ENCODE measurements around the gene PRKAG1. TPM values are rescaled to one million over a fixed set of nuclear protein-coding genes. Genes with fewer than 3 reads are reported as not detected.

Gene PRKAG1
- total RNA-seq, 4 donors from 2014 or later = 40.0 to 61.4 (median 49.6) TPM

DNA sequence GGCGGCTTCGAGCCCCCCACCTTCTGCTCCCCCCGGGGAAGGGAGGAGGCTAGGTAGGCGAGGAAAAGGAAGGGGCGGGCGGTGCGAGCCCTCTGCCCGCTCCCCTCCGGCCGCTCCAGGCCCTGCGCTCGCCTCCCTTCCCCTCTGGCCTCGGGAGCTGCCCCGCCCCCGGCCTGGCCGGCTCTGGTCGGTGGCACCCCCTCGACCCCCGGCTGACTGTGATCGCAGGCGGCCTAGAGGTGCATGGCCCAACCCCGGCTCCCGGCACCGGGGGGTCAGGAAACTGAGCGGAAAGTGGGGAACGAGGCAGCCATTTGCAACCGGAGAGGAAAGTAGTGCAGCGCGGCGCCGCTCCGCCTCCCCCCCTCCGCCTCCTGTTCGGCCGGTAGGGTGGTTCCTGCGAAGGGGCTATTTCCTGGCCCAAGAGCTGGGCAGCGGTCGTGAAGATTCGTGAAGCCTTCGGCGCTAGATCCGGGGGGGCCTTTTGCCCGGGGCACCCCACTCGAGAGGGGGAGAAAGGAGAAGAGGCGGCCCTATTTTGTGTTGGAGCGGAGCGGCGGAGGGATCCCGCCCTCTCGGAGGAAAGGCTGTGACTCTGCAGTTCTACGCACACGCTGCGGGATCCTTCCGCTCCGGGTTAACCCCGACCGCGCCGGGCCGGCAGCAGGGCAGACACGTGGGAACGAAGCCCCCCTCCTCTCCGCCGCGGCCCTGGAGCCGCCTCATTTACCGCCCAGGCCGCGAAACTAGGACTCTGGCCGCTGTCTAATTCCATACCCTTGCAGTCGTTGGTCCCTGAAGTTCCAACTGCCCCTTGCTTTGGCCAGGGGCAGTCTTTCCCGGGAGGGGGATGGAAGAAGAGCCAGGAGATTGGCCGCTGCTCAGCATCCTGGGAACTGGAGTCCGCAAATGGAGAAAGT is 41.9 kb upstream of the PRKAG1 start, which contains the start of gene KMT2D:
Gene KMT2D, minus strand, starts transcription at position 558 of the 920 bp plus-strand sequence. CDS start 5,470 bp downstream, outside the sequence.
- no peaks in the 10 kb centered on the region for H3K27me3 ChIP-seq
- WGBS = 1% methylated on average over 14 of the region's 74 CpGs
- peaks cover 43% of the 10 kb centered on the region for H3K4me1 ChIP-seq
- TF ChIP-seq POLR2AphosphoS5 (IDR thresholded peaks at IDR 0.05) (peak; percentile 34 to 96 (median 61)), POLR2A (IDR thresholded peaks at IDR 0.05) (peak in 1 of 2 donors; percentile 22), EP300 (IDR thresholded peaks at IDR 0.05) (no peak)
- TF ChIP-seq, protein P1, sequence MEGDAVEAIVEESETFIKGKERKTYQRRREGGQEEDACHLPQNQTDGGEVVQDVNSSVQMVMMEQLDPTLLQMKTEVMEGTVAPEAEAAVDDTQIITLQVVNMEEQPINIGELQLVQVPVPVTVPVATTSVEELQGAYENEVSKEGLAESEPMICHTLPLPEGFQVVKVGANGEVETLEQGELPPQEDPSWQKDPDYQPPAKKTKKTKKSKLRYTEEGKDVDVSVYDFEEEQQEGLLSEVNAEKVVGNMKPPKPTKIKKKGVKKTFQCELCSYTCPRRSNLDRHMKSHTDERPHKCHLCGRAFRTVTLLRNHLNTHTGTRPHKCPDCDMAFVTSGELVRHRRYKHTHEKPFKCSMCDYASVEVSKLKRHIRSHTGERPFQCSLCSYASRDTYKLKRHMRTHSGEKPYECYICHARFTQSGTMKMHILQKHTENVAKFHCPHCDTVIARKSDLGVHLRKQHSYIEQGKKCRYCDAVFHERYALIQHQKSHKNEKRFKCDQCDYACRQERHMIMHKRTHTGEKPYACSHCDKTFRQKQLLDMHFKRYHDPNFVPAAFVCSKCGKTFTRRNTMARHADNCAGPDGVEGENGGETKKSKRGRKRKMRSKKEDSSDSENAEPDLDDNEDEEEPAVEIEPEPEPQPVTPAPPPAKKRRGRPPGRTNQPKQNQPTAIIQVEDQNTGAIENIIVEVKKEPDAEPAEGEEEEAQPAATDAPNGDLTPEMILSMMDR (IDR thresholded peaks at IDR 0.05) = peak; percentile 22 to 42
- H3K9me3 ChIP-seq = no peaks in the 10 kb centered on the region
- H3K4me3 ChIP-seq = peak within 1 kb of the TSS; percentile 97
- peak; percentile 93 to 94 for DNase-seq (ENCODE audit: low spot score in 2 of 2)
- H3K36me3 ChIP-seq = no peaks in the 10 kb centered on the region
- peak within 1 kb of the TSS; percentile 95 for H3K27ac ChIP-seq

DNA sequence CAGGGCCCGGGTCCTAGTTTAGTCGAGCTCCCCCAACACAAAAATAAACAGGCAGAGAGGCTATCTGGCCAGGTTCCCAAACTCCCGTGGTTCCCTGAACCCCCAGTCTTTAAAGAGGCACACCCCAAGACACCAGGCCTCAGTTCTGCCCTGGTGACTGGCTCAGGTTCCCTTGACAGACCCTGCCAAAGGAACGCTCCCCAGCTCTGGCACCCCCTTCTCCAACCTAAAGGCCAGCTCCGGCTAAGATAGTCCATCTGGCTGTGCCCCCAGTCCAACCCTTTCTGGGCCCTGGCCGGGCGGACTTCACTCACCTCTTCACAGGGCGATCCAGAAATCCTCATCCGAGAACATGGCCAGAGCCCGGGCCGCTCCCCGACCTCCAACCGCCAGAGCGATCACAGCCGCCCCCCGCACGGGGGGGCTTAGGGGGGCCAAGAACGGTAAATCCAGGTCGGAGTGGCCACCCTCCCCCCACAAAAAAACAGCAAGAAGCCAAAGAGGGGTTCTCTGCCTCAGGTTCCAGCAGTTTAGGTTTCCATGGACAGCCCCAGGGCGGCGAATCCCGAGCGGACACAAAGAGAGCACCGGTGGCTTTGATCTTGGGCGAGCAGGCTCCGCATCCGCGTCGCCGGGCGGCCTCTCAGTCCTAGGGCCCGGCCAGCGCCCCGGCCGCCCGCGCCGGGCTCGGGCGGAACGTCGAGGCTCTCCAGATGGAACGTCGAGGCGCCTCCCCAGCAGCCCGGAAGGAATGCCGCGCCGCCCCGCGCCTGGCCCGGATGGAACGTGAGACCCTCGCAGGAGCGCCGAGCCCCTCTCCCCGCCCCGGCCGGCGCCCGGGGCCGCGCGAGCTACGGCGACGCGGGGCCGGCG is 41.0 kb upstream of the PRKAG1 start:
- no peak for TF ChIP-seq POLR2AphosphoS5 (IDR thresholded peaks at IDR 0.05)
- no peak for TF ChIP-seq POLR2A (IDR thresholded peaks at IDR 0.05)
- TF ChIP-seq, protein P1 (IDR thresholded peaks at IDR 0.05) = no peak
- no peak for TF ChIP-seq EP300 (IDR thresholded peaks at IDR 0.05)

DNA sequence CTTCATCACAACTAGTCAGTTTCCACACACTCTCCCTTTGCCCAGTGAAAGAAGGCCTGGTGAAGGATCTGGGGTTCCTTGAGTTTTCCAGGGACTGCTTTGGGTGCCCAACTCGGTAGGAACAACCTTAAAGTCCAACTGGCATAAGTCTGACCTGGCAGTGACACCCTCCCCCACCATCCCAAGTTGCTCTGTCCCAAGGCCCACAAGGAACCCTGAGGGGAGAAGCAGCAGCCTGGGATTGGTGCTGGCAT is 40.4 kb upstream of the PRKAG1 start:
- peaks cover 10% of the 10 kb centered on the region for H3K36me3 ChIP-seq
- peak overlapping the region; percentile 97 for H3K4me3 ChIP-seq
- H3K27me3 ChIP-seq = no peaks in the 10 kb centered on the region
- no peak for DNase-seq (ENCODE audit: low spot score in 2 of 2)
- no peaks in the 10 kb centered on the region for H3K9me3 ChIP-seq
- peaks cover 54% of the 10 kb centered on the region for H3K4me1 ChIP-seq
- TF ChIP-seq POLR2A (IDR thresholded peaks at IDR 0.05) (no peak), POLR2AphosphoS5 (IDR thresholded peaks at IDR 0.05) (no peak), EP300 (IDR thresholded peaks at IDR 0.05) (no peak)
- TF ChIP-seq, protein P1 (IDR thresholded peaks at IDR 0.05) = no peak
- peak overlapping the region; percentile 95 for H3K27ac ChIP-seq
- no CpG with 5 or more reads among the region's 1 CpG for WGBS

More for the DNA sequence above, 41.0 kb upstream of the PRKAG1 start:
- Histone ChIP-seq H3K4me1 (peaks cover 51% of the 10 kb centered on the region), H3K36me3 (peaks cover 5% of the 10 kb centered on the region), H3K4me3 (peak overlapping the region; percentile 97), H3K9me3 (no peaks in the 10 kb centered on the region), H3K27ac (peak overlapping the region; percentile 95), H3K27me3 (no peaks in the 10 kb centered on the region)
- 4% methylated on average over 3 of the region's 70 CpGs for WGBS
- no peak for DNase-seq (ENCODE audit: low spot score in 2 of 2)

DNA sequence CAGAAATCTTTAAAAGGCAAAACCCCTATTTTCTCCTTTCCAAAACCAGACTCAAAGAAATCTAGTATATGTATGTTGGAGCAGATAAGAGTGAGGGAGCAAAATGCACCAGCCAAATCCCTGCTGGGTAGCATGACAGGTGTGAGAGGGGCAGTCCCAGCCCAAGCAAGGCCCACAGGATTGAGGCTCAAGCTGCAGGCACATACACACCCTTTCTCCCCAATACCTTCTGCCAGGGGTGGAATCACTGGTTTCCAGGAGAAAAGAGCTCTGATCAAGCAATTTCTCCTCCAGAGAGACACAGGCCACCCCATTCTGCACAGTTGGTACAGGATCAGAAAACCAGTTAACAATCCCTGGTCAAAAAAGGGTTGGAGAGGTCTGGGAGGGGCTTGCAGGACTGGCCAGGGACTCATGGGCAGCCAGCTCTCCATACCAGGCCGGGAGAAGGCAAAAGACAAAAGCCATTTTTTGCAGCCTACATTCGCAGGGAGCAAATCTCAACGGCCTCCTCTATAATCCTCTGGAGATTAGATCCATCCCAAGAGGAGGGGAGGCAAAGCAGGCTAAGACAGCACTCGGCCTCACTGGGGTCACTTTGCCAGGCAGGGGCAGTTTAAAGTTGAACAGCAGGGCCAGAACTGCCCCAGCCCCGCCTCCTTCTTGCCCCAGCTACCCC is 39.9 kb upstream of the PRKAG1 start:
- Histone ChIP-seq H3K36me3 (peaks cover 15% of the 10 kb centered on the region), H3K27ac (no peak overlapping the region), H3K27me3 (no peaks in the 10 kb centered on the region), H3K4me3 (peak overlapping the region; percentile 97), H3K9me3 (no peaks in the 10 kb centered on the region), H3K4me1 (peaks cover 54% of the 10 kb centered on the region)
- DNase-seq (ENCODE audit: low spot score in 2 of 2) = no peak
- no peak for TF ChIP-seq EP300 (IDR thresholded peaks at IDR 0.05)
- 6% methylated on average over 5 of the region's 5 CpGs for WGBS

DNA sequence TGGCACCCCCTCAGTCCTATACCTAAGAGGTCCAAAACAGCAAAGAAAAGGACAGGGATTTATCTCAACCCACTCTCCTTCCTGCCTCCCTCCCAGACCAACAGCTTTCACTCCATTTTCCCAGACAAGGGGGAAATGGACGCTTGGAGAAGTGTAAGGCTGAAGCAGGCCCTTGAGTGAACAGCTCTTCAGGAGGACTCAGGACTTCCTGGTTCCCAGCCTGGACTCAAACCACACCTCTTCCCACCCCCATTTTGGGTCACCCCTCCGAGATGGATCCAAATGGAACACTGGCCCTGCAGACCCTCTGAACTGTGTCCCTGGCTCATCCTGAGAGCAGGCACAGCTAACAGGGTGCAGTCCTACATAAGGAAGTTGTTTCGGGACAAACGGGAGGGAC is 39.3 kb upstream of the PRKAG1 start:
- Histone ChIP-seq H3K27ac (no peak overlapping the region), H3K4me3 (peak overlapping the region; percentile 97), H3K36me3 (peaks cover 21% of the 10 kb centered on the region), H3K9me3 (no peaks in the 10 kb centered on the region), H3K4me1 (peaks cover 59% of the 10 kb centered on the region), H3K27me3 (no peaks in the 10 kb centered on the region)
- DNase-seq (ENCODE audit: low spot score in 2 of 2) = no peak
- 0% methylated on average over 4 of the region's 4 CpGs for WGBS
- TF ChIP-seq POLR2A (IDR thresholded peaks at IDR 0.05) (no peak), EP300 (IDR thresholded peaks at IDR 0.05) (no peak), POLR2AphosphoS5 (IDR thresholded peaks at IDR 0.05) (no peak)
- TF ChIP-seq, protein P1 (IDR thresholded peaks at IDR 0.05) = no peak
